H9 (cell line): ENCODE data around the gene KLF13. TPM values are rescaled to one million over a fixed set of nuclear protein-coding genes. Genes with fewer than 3 reads are reported as not detected.

ENCODE experiments used
- DNase-seq: peaks from one replicate; pipeline ENCODE4 v3.0.0-alpha.2; 2017
- H2AFZ ChIP-seq: one replicate; pipeline ENCODE4 v1.6.1; 2013; ENCODE audit warnings: mild to moderate bottlenecking, low read length, control low read depth, moderate library complexity
- H2AK5ac ChIP-seq: 2 replicates; pipeline ENCODE4 v1.6.1; 2013; ENCODE audit warnings: low read length, control low read depth, mixed read lengths; ENCODE audit not compliant: insufficient read length
- H2BK120ac ChIP-seq: one replicate; pipeline ENCODE4 v1.6.1; 2013; ENCODE audit warnings: low read depth, mild to moderate bottlenecking, low read length, control low read depth, inconsistent platforms; ENCODE audit not compliant: poor library complexity, severe bottlenecking
- H2BK12ac ChIP-seq: 2 replicates; pipeline ENCODE4 v1.6.1; 2013; ENCODE audit warnings: low read length, control low read depth, mixed read lengths, low read depth; ENCODE audit not compliant: insufficient read length
- H2BK15ac ChIP-seq: 2 replicates; pipeline ENCODE4 v1.6.1; 2013; ENCODE audit warnings: low read depth, low read length, control low read depth
- H2BK20ac ChIP-seq: one replicate; pipeline ENCODE4 v1.6.1; 2013; ENCODE audit warnings: low read depth, mild to moderate bottlenecking, low read length, control low read depth, inconsistent platforms; ENCODE audit not compliant: poor library complexity, severe bottlenecking
- H2BK5ac ChIP-seq: 2 replicates; pipeline ENCODE4 v1.6.1; 2013; ENCODE audit warnings: low read length, control low read depth, mixed read lengths; ENCODE audit not compliant: insufficient read length
- H3K14ac ChIP-seq: 2 replicates; pipeline ENCODE4 v1.6.1; 2013; ENCODE audit warnings: low read length, control low read depth; ENCODE audit not compliant: insufficient read depth
- H3K18ac ChIP-seq: 2 replicates; pipeline ENCODE4 v1.6.1; 2013; ENCODE audit warnings: low read depth, mild to moderate bottlenecking, mixed read lengths, low read length, control low read depth; ENCODE audit not compliant: insufficient read length
- H3K23ac ChIP-seq: 2 replicates; pipeline ENCODE4 v1.6.1; 2013; ENCODE audit warnings: low read length, control low read depth, mixed read lengths, low read depth; ENCODE audit not compliant: insufficient read length
- H3K23me2 ChIP-seq: 2 replicates; pipeline ENCODE4 v1.6.1; 2013; ENCODE audit warnings: low read depth, mild to moderate bottlenecking, mixed read lengths, low read length, control low read depth; ENCODE audit not compliant: insufficient read length, poor library complexity, severe bottlenecking
- H3K27ac ChIP-seq: 2 replicates; pipeline ENCODE4 v1.5.1; 2013; ENCODE audit warnings: low read length, control low read depth, mixed read lengths, low read depth; ENCODE audit not compliant: insufficient read length
- H3K27me3 ChIP-seq: 2 replicates; pipeline ENCODE4 v1.6.1; 2013; ENCODE audit warnings: low read length, control low read depth, inconsistent platforms; ENCODE audit not compliant: insufficient read depth
- H3K4ac ChIP-seq: 2 replicates; pipeline ENCODE4 v1.6.1; 2013; ENCODE audit warnings: low read depth, mild to moderate bottlenecking, control low read depth, inconsistent platforms, low read length, moderate library complexity
- H3K4me1 ChIP-seq: 2 replicates; pipeline ENCODE4 v1.6.1; 2013; ENCODE audit warnings: low read length, control low read depth, inconsistent platforms; ENCODE audit not compliant: insufficient read depth
- H3K4me2 ChIP-seq: 2 replicates; pipeline ENCODE4 v1.6.1; 2013; ENCODE audit warnings: low read length, control low read depth, mixed read lengths; ENCODE audit not compliant: insufficient read length, insufficient read depth
- H3K56ac ChIP-seq: 2 replicates; pipeline ENCODE4 v1.6.1; 2013; ENCODE audit warnings: low read depth, mild to moderate bottlenecking, mixed read lengths, low read length, control low read depth; ENCODE audit not compliant: insufficient read length
- H3K79me1 ChIP-seq: 2 replicates; pipeline ENCODE4 v1.6.1; 2013; ENCODE audit warnings: low read depth, mild to moderate bottlenecking, moderate library complexity, low read length, control low read depth, inconsistent platforms; ENCODE audit not compliant: insufficient read depth, poor library complexity, severe bottlenecking
- H3K79me2 ChIP-seq: 2 replicates; pipeline ENCODE4 v1.6.1; 2013; ENCODE audit warnings: low read length, control low read depth, inconsistent platforms; ENCODE audit not compliant: insufficient read depth
- H3K9ac ChIP-seq: 2 replicates; pipeline ENCODE4 v1.6.1; 2013; ENCODE audit warnings: low read length, control low read depth, mixed read lengths; ENCODE audit not compliant: insufficient read length; ENCODE audit errors: extremely low read depth
- H3K9me3 ChIP-seq: one replicate; pipeline ENCODE4 v1.6.1; 2013; ENCODE audit warnings: low read depth, low read length, inconsistent platforms; ENCODE audit not compliant: control insufficient read depth
- H3T11ph ChIP-seq: one replicate; pipeline ENCODE4 v1.6.1; 2013; ENCODE audit warnings: mild to moderate bottlenecking, low read length, control low read depth, inconsistent platforms
- H4K20me1 ChIP-seq: one replicate; pipeline ENCODE4 v1.6.1; 2013; ENCODE audit not compliant: control insufficient read depth, insufficient read length, insufficient read depth
- H4K5ac ChIP-seq: 2 replicates; pipeline ENCODE4 v1.6.1; 2013; ENCODE audit warnings: low read depth, mild to moderate bottlenecking, mixed read lengths, low read length, control low read depth; ENCODE audit not compliant: insufficient read length
- H4K8ac ChIP-seq: replicated peaks from 2 replicates; pipeline ENCODE4 v1.6.1; 2013; ENCODE audit warnings: low read length, control low read depth, mixed read lengths, low read depth; ENCODE audit not compliant: insufficient read length
- H4K91ac ChIP-seq: 2 replicates; pipeline ENCODE4 v1.6.1; 2013; ENCODE audit warnings: low read depth, mild to moderate bottlenecking, moderate library complexity, mixed read lengths, low read length, control low read depth; ENCODE audit not compliant: insufficient read length
- H3K27ac Mint-ChIP-seq, 3 experiments: 2 replicates in 2 of 3; 3 replicates in 1 of 3; pipeline ENCODE4 v1.8.0; 2020 to 2021; ENCODE audit warnings: mixed read lengths in 3 of 3, mild to moderate bottlenecking in 1 of 3, moderate library complexity in 1 of 3
- H3K27me3 Mint-ChIP-seq: 2 replicates; pipeline ENCODE4 v1.8.0; 2021; ENCODE audit warnings: low read depth, mild to moderate bottlenecking, moderate library complexity, mixed read lengths
- H3K36me3 Mint-ChIP-seq, 3 experiments: 2 replicates in 2 of 3; 3 replicates in 1 of 3; pipeline ENCODE4 v1.8.0; 2020 to 2021; ENCODE audit warnings: low read depth in 3 of 3, mixed read lengths in 3 of 3; ENCODE audit not compliant: insufficient read depth in 1 of 3
- H3K4me1 Mint-ChIP-seq, 2 experiments: 2 replicates each; pipeline ENCODE4 v1.8.0; 2020; ENCODE audit warnings: mixed read lengths in 2 of 2
- H3K4me3 Mint-ChIP-seq, 2 experiments: 2 replicates in 1 of 2; 3 replicates in 1 of 2; pipeline ENCODE4 v1.8.0; 2020 to 2021; ENCODE audit warnings: mild to moderate bottlenecking in 2 of 2, mixed read lengths in 2 of 2, moderate library complexity in 1 of 2
- H3K9me3 Mint-ChIP-seq, 2 experiments: 2 replicates in 1 of 2; 3 replicates in 1 of 2; pipeline ENCODE4 v1.8.0; 2020; ENCODE audit warnings: mild to moderate bottlenecking in 2 of 2, mixed read lengths in 2 of 2, moderate library complexity in 1 of 2
- CTCF ChIP-seq: fragments of 200-600 bp; sonication (generic); conservative IDR thresholded peaks from 3 replicates; pipeline ENCODE4 v1.8.0; 2021; ENCODE audit warnings: antibody characterized with exemption, mild to moderate bottlenecking
- WGBS: extraction: QIAGEN DNeasy Blood & Tissue Kit; methylation state at CpG from one replicate; pipeline ENCODE4 v1.1.7; 2013; ENCODE audit warnings: missing lambda C conversion rate, low lambda C conversion rate, mixed read lengths; ENCODE audit not compliant: insufficient read length; ENCODE audit errors: extremely low coverage; 5-methylcytosine and 5-hydroxymethylcytosine counted together
- total RNA-seq: library from RNA; stranded (reverse); gene quantifications from 2 replicates; pipeline ENCODE4 v1.2.1, GENCODE V29; 2021

KLF13 gene
- total RNA-seq, 1 experiment from 2014 or later = 33.4 TPM

GRCh38 chr15:31397851-31398661 is 71.4 kb downstream of the KLF13 start:
- no peak overlapping the region for H3K56ac ChIP-seq
- peaks cover 20% of the 10 kb centered on the region for H3K27me3 Mint-ChIP-seq
- H2BK5ac ChIP-seq = no peak overlapping the region
- H3K23ac ChIP-seq = no peak overlapping the region
- H3K4me1 Mint-ChIP-seq = peaks cover 20 to 32% of the 10 kb centered on the region in 2 experiments
- no peak overlapping the region for H3K4ac ChIP-seq
- H3T11ph ChIP-seq = no peak overlapping the region
- no peaks in the 10 kb centered on the region for H3K9me3 ChIP-seq
- no peak overlapping the region for H2BK12ac ChIP-seq
- H3K9me3 Mint-ChIP-seq = peaks cover 0 to 3% of the 10 kb centered on the region in 2 experiments; a peak in 2 of 5 replicates
- H2AFZ ChIP-seq = no peak overlapping the region
- H3K79me2 ChIP-seq = no peaks in the 10 kb centered on the region
- peak overlapping the region; percentile 63 for H3K14ac ChIP-seq
- no peak overlapping the region for H3K27ac ChIP-seq
- no peak overlapping the region for H2AK5ac ChIP-seq
- no peaks in the 10 kb centered on the region for H4K20me1 ChIP-seq
- H3K36me3 Mint-ChIP-seq = no peaks in the 10 kb centered on the region
- peak overlapping the region; percentile 50 for H3K18ac ChIP-seq
- H2BK20ac ChIP-seq = no peak overlapping the region
- no peak overlapping the region for H2BK120ac ChIP-seq
- peak; percentile 48 for DNase-seq
- no peaks in the 10 kb centered on the region for H3K4me1 ChIP-seq
- peaks cover 5% of the 10 kb centered on the region for H3K23me2 ChIP-seq
- no peak overlapping the region for H3K9ac ChIP-seq
- no peak overlapping the region for H4K91ac ChIP-seq
- no peak overlapping the region for H3K4me3 Mint-ChIP-seq
- no peaks in the 10 kb centered on the region; the same call in 1 of the 2 replicates for H3K27me3 ChIP-seq
- peak overlapping the region in 2 of 3 experiments; percentile 70 to 72; a peak in 2 of 7 replicates for H3K27ac Mint-ChIP-seq
- H4K8ac ChIP-seq = no peak overlapping the region
- H2BK15ac ChIP-seq = no peak overlapping the region; the same call in 1 of the 2 replicates
- no CpG with 5 or more reads among the region's 21 CpGs for WGBS
- H4K5ac ChIP-seq = no peak overlapping the region
- H3K79me1 ChIP-seq = no peaks in the 10 kb centered on the region
- H3K4me2 ChIP-seq = no peak overlapping the region
- TF ChIP-seq CTCF = no peak
